GM12878 (cell line): Measurements from ENCODE around the gene PADI1. TPM values are rescaled to one million over a fixed set of nuclear protein-coding genes. Genes with fewer than 3 reads are reported as not detected.

ENCODE experiments used
- ATAC-seq: fragments of 200-7000 bp; cut with Tn5 transposase; 3 replicates; pipeline ENCODE4 v1.9.1; 2020; ENCODE audit warnings: mild to moderate bottlenecking, moderate library complexity
- BruUV-seq: library from RNA; stranded (reverse); fragments of 400-500 nt; replicated peaks from 2 replicates; lab custom pipeline; 2021; lab: Mats Ljungman, UMichigan
- CTCF ChIA-PET: fragments of 300-600 bp; sonication (Branson Sonifier 250); formaldehyde crosslinking; extraction: SDS; loops from one replicate; lab custom pipeline; 2021; ENCODE audit warnings: inconsistent platforms; lab: Yijun Ruan, JAX
- POLR2A ChIA-PET: fragments of 350-600 bp; formaldehyde crosslinking; extraction: SDS; loops from one replicate; lab custom pipeline; 2021; ENCODE audit warnings: inconsistent platforms; lab: Charles Lee
- RAD21 ChIA-PET: fragments of 300-600 bp; sonication (Branson Sonifier 250); formaldehyde crosslinking; loops from one replicate; lab custom pipeline; 2023; ENCODE audit warnings: antibody characterized with exemption; ENCODE audit not compliant: unreplicated experiment; lab: Charles Lee
- SMC1A ChIA-PET: fragments of 300-600 bp; sonication (Branson Sonifier 250); formaldehyde crosslinking; loops from one replicate; lab custom pipeline; 2023; ENCODE audit not compliant: unreplicated experiment, uncharacterized antibody; lab: Charles Lee
- DNase-seq: peaks from one replicate; pipeline ENCODE4 v3.0.0-alpha.2; 2011; ENCODE audit warnings: low read depth, low spot score
- FAIRE-seq: peaks from 3 replicates; lab custom pipeline; 2011; peaks lifted over from hg19 to GRCh38; lab: Jason Lieb, UNC
- H2AFZ ChIP-seq: 2 replicates; pipeline ENCODE4 v1.6.0; 2011; ENCODE audit warnings: low read depth, low read length, control low read depth; ENCODE audit not compliant: control insufficient read depth
- H3K27ac ChIP-seq: 2 replicates; pipeline ENCODE4 v1.5.1; 2011; ENCODE audit warnings: control low read depth; ENCODE audit not compliant: control insufficient read depth, insufficient read depth
- H3K27me3 ChIP-seq, 2 experiments: replicated peaks in 1 of 2; 2 replicates each; pipeline versions ENCODE4 v1.6.0 to v1.6.1; 2011; ENCODE audit warnings: low read length in 1 of 2; ENCODE audit not compliant: control insufficient read depth in 2 of 2, insufficient read depth in 2 of 2
- H3K36me3 ChIP-seq, 2 experiments: 2 replicates each; pipeline ENCODE4 v1.5.1; 2011; ENCODE audit warnings: low read length in 1 of 2; ENCODE audit not compliant: control insufficient read depth in 2 of 2, insufficient read depth in 2 of 2
- H3K4me1 ChIP-seq: 2 replicates; pipeline ENCODE4 v1.6.1; 2011; ENCODE audit warnings: mild to moderate bottlenecking, low read length, moderate library complexity, mixed read lengths; ENCODE audit not compliant: control insufficient read depth, insufficient read depth
- H3K4me2 ChIP-seq: 2 replicates; pipeline ENCODE4 v1.6.0; 2011; ENCODE audit warnings: control low read depth; ENCODE audit not compliant: control insufficient read depth, insufficient read depth
- H3K4me3 ChIP-seq: fragments of 200-600 bp; sonication (generic); 2 replicates; pipeline ENCODE4 v1.5.1; 2016
- H3K79me2 ChIP-seq: 2 replicates; pipeline ENCODE4 v1.6.0; 2011; ENCODE audit warnings: low read length; ENCODE audit not compliant: control insufficient read depth, insufficient read depth
- H3K9ac ChIP-seq: 2 replicates; pipeline ENCODE4 v1.8.0; 2011; ENCODE audit warnings: low read length, control low read depth, mixed read lengths; ENCODE audit not compliant: control insufficient read depth, insufficient read depth
- H3K9me3 ChIP-seq: replicated peaks from 3 replicates; pipeline ENCODE4 v1.5.1; 2011; ENCODE audit warnings: mild to moderate bottlenecking, low read length; ENCODE audit not compliant: control insufficient read depth, insufficient read depth
- H4K20me1 ChIP-seq: 2 replicates; pipeline ENCODE4 v1.6.0; 2011; ENCODE audit not compliant: control insufficient read depth, insufficient read depth
- ASH2L ChIP-seq: fragments of 300-600, 200-600 bp; sonication (generic); IDR thresholded peaks from 2 replicates; pipeline ENCODE4 v1.6.1; 2017; ENCODE audit warnings: low read depth, mild to moderate bottlenecking, borderline replicate concordance
- BACH1 ChIP-seq: fragments of 450-650 bp; IDR thresholded peaks from 2 replicates; pipeline ENCODE4 v1.6.1; 2017; ENCODE audit warnings: mild to moderate bottlenecking, borderline replicate concordance
- MYC ChIP-seq: IDR thresholded peaks from 2 replicates; pipeline ENCODE4 v1.6.1; 2011; ENCODE audit warnings: mild to moderate bottlenecking, low read length, moderate library complexity, inconsistent platforms; ENCODE audit not compliant: insufficient read depth, insufficient replicate concordance, insufficient read length, severe bottlenecking
- SMAD1 ChIP-seq: fragments of 450-650 bp; IDR thresholded peaks from 2 replicates; pipeline ENCODE4 v1.6.1; 2018; ENCODE audit warnings: mild to moderate bottlenecking, low read depth; ENCODE audit not compliant: partially characterized antibody
- SMAD5 ChIP-seq: IDR thresholded peaks from 2 replicates; pipeline ENCODE4 v1.6.1; 2016; ENCODE audit warnings: antibody characterized with exemption, low read depth
- WRNIP1 ChIP-seq: IDR thresholded peaks from 2 replicates; pipeline ENCODE4 v1.6.1; 2011; ENCODE audit warnings: low read depth, low read length, improper control_type of control experiment, borderline replicate concordance
- YY1 ChIP-seq: IDR thresholded peaks from 2 replicates; pipeline ENCODE4 v1.6.1; 2011; ENCODE audit warnings: low read depth, mild to moderate bottlenecking, low read length
- WGBS: methylation state at CpG from one replicate; pipeline ENCODE4 v1.1.6; 2016; ENCODE audit warnings: low lambda C conversion rate; ENCODE audit not compliant: insufficient replicate concordance, insufficient coverage; ENCODE audit errors: missing lambda C conversion rate; 5-methylcytosine and 5-hydroxymethylcytosine counted together
- in situ Hi-C: fragments of 300-500 bp; cut with MboI; formaldehyde crosslinking; loops from 9 replicates; pipeline ENCODE4 v1.14.3; 2018; ENCODE audit warnings: mixed read lengths
- intact Hi-C: fragments of 100-400 bp; cut with micrococcal nuclease; formaldehyde crosslinking; loops from one replicate; pipeline ENCODE4 v1.14.2; 2022; ENCODE audit not compliant: unreplicated experiment
- polyA plus RNA-seq, 11 experiments: library from polyadenylated mRNA; depleted of rRNA in 4 of 11; unstranded in 6 of 11; stranded (reverse) in 5 of 11; fragments of >200 nt; fragmentation: Nextera tagmentation in 4 of 11; fragmentation: Illumina TruSeq in 1 of 11; extraction: Ambion mirVana in 4 of 11; extraction: Trizol in 1 of 11; gene quantifications; 1 replicate in 1 of 11; 2 replicates in 10 of 11; pipeline versions ENCODE4 v1.2.1 to v1.2.3, GENCODE V29; 2011 to 2016; ENCODE audit warnings: inconsistent platforms in 2 of 11, missing spikeins in 2 of 11, low read depth in 1 of 11
- total RNA-seq, 4 experiments: library from RNA; depleted of rRNA in 3 of 4; stranded (reverse); fragments of >200 nt in 3 of 4; fragmentation: Illumina TruSeq in 1 of 4; extraction: Trizol in 1 of 4; gene quantifications; 2 replicates each; pipeline versions ENCODE4 v1.2.1 to v1.2.3, GENCODE V29; 2013 to 2021
- TF ChIP-seq, protein P1 (sequence below): IDR thresholded peaks from 2 replicates; pipeline ENCODE4 v1.6.1; 2012; ENCODE audit warnings: mild to moderate bottlenecking, low read depth, low read length
- TF ChIP-seq, protein P2 (sequence below): fragments of 450-650 bp; IDR thresholded peaks from 2 replicates; pipeline ENCODE4 v1.6.1; 2017; ENCODE audit warnings: mild to moderate bottlenecking
- TF ChIP-seq, protein P3 (sequence below): fragments of 450-650 bp; IDR thresholded peaks from 2 replicates; pipeline ENCODE4 v1.6.1; 2018; ENCODE audit warnings: borderline replicate concordance, mild to moderate bottlenecking; ENCODE audit not compliant: partially characterized antibody
- TF ChIP-seq, protein P4 (sequence below): fragments of 450-650 bp; formaldehyde crosslinking; IDR thresholded peaks from 2 replicates; pipeline ENCODE4 v1.5.0; 2022; ENCODE audit warnings: mild to moderate bottlenecking, missing genetic modification characterization

PADI1 gene
- total and polyA plus RNA-seq, 10 of the 15 experiments (the other 5 are each of a cell fraction or from before 2014, with no cell fraction given): 0.05 TPM; not detected in 9

DNA sequence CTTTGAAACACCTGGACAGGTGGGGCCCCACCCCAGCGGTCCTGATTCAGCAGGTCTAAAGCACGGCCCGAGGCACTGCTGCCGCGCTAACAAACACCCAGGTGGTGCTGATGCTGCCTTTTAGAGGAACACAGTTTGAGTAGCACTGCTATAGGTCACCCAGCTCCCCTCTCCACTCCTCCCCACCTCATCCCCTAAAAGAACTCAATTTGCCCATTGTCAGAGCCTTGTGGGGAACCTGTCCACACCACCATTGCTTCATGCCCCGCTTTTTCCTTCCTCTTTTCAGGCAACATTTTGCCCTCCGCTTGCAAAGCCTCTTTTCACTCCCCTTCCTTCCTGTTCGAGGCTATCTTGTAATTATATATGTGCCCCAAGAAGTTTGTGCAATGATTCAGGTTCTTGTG, 76.8 kb downstream of the PADI1 start:
- no peaks in the 10 kb centered on the region for H3K4me1 ChIP-seq
- H3K9ac ChIP-seq: no peak overlapping the region
- DNase-seq (no peak), ATAC-seq (no peak), FAIRE-seq (no peak)
- no peak overlapping the region for H3K4me2 ChIP-seq
- WGBS: 11% methylated on average over 8 of the region's 8 CpGs
- H3K27ac ChIP-seq: no peak overlapping the region
- no peaks in the 10 kb centered on the region for H3K9me3 ChIP-seq
- CTCF ChIA-PET: interaction anchor here (0.6 kb wide), 1 partner anchor 271 kb away, joined by 3 read pairs; no protein-coding TSS in a partner anchor
- no peaks in the 10 kb centered on the region for H3K79me2 ChIP-seq
- in situ Hi-C loops: no loop called here
- no peaks in the 10 kb centered on the region for H4K20me1 ChIP-seq
- no peak overlapping the region for H2AFZ ChIP-seq
- no peaks in the 10 kb centered on the region for H3K36me3 ChIP-seq
- intact Hi-C loops: no loop called here
- peaks cover 0 to 2% of the 10 kb centered on the region in 2 experiments; a peak in 2 of 4 replicates for H3K27me3 ChIP-seq
- H3K4me3 ChIP-seq: no peak overlapping the region
- RAD21 ChIA-PET: no interaction called here
- BruUV-seq: no TSS peak
- POLR2A ChIA-PET: no interaction called here
- SMC1A ChIA-PET: no interaction called here
- TF ChIP-seq SMAD5 (no peak), WRNIP1 (no peak), BACH1 (no peak), ASH2L (no peak), SMAD1 (no peak), MYC (no peak), YY1 (no peak)
- TF ChIP-seq, protein P1, sequence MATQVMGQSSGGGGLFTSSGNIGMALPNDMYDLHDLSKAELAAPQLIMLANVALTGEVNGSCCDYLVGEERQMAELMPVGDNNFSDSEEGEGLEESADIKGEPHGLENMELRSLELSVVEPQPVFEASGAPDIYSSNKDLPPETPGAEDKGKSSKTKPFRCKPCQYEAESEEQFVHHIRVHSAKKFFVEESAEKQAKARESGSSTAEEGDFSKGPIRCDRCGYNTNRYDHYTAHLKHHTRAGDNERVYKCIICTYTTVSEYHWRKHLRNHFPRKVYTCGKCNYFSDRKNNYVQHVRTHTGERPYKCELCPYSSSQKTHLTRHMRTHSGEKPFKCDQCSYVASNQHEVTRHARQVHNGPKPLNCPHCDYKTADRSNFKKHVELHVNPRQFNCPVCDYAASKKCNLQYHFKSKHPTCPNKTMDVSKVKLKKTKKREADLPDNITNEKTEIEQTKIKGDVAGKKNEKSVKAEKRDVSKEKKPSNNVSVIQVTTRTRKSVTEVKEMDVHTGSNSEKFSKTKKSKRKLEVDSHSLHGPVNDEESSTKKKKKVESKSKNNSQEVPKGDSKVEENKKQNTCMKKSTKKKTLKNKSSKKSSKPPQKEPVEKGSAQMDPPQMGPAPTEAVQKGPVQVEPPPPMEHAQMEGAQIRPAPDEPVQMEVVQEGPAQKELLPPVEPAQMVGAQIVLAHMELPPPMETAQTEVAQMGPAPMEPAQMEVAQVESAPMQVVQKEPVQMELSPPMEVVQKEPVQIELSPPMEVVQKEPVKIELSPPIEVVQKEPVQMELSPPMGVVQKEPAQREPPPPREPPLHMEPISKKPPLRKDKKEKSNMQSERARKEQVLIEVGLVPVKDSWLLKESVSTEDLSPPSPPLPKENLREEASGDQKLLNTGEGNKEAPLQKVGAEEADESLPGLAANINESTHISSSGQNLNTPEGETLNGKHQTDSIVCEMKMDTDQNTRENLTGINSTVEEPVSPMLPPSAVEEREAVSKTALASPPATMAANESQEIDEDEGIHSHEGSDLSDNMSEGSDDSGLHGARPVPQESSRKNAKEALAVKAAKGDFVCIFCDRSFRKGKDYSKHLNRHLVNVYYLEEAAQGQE: no peak
- TF ChIP-seq, protein P2, sequence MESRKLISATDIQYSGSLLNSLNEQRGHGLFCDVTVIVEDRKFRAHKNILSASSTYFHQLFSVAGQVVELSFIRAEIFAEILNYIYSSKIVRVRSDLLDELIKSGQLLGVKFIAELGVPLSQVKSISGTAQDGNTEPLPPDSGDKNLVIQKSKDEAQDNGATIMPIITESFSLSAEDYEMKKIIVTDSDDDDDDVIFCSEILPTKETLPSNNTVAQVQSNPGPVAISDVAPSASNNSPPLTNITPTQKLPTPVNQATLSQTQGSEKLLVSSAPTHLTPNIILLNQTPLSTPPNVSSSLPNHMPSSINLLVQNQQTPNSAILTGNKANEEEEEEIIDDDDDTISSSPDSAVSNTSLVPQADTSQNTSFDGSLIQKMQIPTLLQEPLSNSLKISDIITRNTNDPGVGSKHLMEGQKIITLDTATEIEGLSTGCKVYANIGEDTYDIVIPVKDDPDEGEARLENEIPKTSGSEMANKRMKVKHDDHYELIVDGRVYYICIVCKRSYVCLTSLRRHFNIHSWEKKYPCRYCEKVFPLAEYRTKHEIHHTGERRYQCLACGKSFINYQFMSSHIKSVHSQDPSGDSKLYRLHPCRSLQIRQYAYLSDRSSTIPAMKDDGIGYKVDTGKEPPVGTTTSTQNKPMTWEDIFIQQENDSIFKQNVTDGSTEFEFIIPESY: no peak
- TF ChIP-seq, protein P3, sequence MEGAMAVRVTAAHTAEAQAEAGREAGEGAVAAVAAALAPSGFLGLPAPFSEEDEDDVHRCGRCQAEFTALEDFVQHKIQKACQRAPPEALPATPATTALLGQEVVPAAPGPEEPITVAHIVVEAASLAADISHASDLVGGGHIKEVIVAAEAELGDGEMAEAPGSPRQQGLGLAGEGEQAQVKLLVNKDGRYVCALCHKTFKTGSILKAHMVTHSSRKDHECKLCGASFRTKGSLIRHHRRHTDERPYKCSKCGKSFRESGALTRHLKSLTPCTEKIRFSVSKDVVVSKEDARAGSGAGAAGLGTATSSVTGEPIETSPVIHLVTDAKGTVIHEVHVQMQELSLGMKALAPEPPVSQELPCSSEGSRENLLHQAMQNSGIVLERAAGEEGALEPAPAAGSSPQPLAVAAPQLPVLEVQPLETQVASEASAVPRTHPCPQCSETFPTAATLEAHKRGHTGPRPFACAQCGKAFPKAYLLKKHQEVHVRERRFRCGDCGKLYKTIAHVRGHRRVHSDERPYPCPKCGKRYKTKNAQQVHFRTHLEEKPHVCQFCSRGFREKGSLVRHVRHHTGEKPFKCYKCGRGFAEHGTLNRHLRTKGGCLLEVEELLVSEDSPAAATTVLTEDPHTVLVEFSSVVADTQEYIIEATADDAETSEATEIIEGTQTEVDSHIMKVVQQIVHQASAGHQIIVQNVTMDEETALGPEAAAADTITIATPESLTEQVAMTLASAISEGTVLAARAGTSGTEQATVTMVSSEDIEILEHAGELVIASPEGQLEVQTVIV: no peak
- TF ChIP-seq, protein P4, sequence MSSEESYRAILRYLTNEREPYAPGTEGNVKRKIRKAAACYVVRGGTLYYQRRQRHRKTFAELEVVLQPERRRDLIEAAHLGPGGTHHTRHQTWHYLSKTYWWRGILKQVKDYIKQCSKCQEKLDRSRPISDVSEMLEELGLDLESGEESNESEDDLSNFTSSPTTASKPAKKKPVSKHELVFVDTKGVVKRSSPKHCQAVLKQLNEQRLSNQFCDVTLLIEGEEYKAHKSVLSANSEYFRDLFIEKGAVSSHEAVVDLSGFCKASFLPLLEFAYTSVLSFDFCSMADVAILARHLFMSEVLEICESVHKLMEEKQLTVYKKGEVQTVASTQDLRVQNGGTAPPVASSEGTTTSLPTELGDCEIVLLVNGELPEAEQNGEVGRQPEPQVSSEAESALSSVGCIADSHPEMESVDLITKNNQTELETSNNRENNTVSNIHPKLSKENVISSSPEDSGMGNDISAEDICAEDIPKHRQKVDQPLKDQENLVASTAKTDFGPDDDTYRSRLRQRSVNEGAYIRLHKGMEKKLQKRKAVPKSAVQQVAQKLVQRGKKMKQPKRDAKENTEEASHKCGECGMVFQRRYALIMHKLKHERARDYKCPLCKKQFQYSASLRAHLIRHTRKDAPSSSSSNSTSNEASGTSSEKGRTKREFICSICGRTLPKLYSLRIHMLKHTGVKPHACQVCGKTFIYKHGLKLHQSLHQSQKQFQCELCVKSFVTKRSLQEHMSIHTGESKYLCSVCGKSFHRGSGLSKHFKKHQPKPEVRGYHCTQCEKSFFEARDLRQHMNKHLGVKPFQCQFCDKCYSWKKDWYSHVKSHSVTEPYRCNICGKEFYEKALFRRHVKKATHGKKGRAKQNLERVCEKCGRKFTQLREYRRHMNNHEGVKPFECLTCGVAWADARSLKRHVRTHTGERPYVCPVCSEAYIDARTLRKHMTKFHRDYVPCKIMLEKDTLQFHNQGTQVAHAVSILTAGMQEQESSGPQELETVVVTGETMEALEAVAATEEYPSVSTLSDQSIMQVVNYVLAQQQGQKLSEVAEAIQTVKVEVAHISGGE (CRISPR knock-in tag): no peak
